ENCODE results near the gene LPP. TPM values are rescaled to one million over a fixed set of nuclear protein-coding genes. Genes with fewer than 3 reads are reported as not detected.
A peak's percentile ranks its signal among the peaks of the same experiment; 100 is the strongest.

The LPP gene
- total and polyA plus RNA-seq, 2 donors (not counting 1 experiment from before 2014, with no cell fraction given) = 7.6 to 81.7 TPM

GRCh38 chr3:188179006-188179966, 25.3 kb downstream of the LPP start:
- ATAC-seq (ENCODE audit: low read depth) = no peak
- POLR2A ChIA-PET = no interaction called here
- CTCF ChIA-PET = interaction anchor here (0.6 kb wide), 1 partner anchor 257 kb away, joined by 3 read pairs; no protein-coding TSS in a partner anchor
- TF ChIP-seq EZH2 (IDR thresholded peaks at IDR 0.05; ENCODE audit: borderline replicate concordance, insufficient read depth, low read depth, low read length, poor library complexity, severe bottlenecking) = no peak
- TF ChIP-seq CTCF (IDR thresholded peaks at IDR 0.05) = no peak
- Histone ChIP-seq H3K4me1 (ENCODE audit: control insufficient read depth in 2 of 2, insufficient read depth in 2 of 2, low read length in 2 of 2) (peaks cover 27 to 29% of the 10 kb centered on the region in 2 donors), H3K4me3 (ENCODE audit: control extremely low read depth in 1 of 5, extremely low read depth in 1 of 5, insufficient read depth in 1 of 5, low read depth in 2 of 5, low read length in 4 of 5) (no peak overlapping the region), H3K27me3 (replicated peaks in 1 of 4; ENCODE audit: control extremely low read depth in 1 of 4, control insufficient read depth in 3 of 4, insufficient read depth in 4 of 4, low read length in 3 of 4) (no peaks in the 10 kb centered on the region), H3K27ac (ENCODE audit: low read length in 2 of 2) (peak overlapping the region in 1 of 2 donors; percentile 54), H3K9ac (ENCODE audit: low read length) (no peak overlapping the region), H3K36me3 (replicated peaks in 1 of 2; ENCODE audit: control extremely low read depth in 1 of 2, control insufficient read depth in 1 of 2, extremely low read depth in 1 of 2, insufficient read depth in 2 of 2, low read length in 1 of 2) (peaks cover 0 to 16% of the 10 kb centered on the region in 2 experiments), H3K79me2 (ENCODE audit: control insufficient read depth, insufficient read depth, low read length) (peaks cover 87% of the 10 kb centered on the region), H2AFZ (ENCODE audit: insufficient read depth, low read depth, low read length, poor library complexity, severe bottlenecking) (peak overlapping the region; percentile 52), H3K9me3 (ENCODE audit: control extremely low read depth in 1 of 3, control insufficient read depth in 2 of 3, insufficient read depth in 1 of 3, low read length in 2 of 3) (no peaks in the 10 kb centered on the region), H3K4me2 (replicated peaks; ENCODE audit: low read depth, low read length, poor library complexity, severe bottlenecking) (peak overlapping the region; percentile 48), H4K20me1 (ENCODE audit: control insufficient read depth, insufficient read depth, low read length, poor library complexity, severe bottlenecking) (peaks cover 11% of the 10 kb centered on the region)
- intact Hi-C loops (cut with micrococcal nuclease) = no loop called here
- WGBS (ENCODE audit: insufficient coverage) = 67% methylated on average over 13 of the region's 16 CpGs
- Mint-ChIP-seq H3K4me3 (no peak overlapping the region), H3K9me3 (ENCODE audit: insufficient read depth) (no peaks in the 10 kb centered on the region), H3K4me1 (peaks cover 34% of the 10 kb centered on the region), H3K27ac (no peak overlapping the region), H3K27me3 (no peaks in the 10 kb centered on the region)
- peak; percentile 22 for DNase-seq

- over 99% methylated on average over 7 of the region's 7 CpGs for WGBS (ENCODE audit: insufficient coverage)
- ATAC-seq (ENCODE audit: low read depth) = no peak
- H3K4me3 Mint-ChIP-seq = no peak overlapping the region
- intact Hi-C loops (cut with micrococcal nuclease) = loop anchor here (10.0 kb wide), 1 partner anchor 435 kb away; the partner anchor contains the start of gene BCL6
- no peaks in the 10 kb centered on the region for H3K9me3 Mint-ChIP-seq (ENCODE audit: insufficient read depth)
- Histone ChIP-seq H3K9me3 (ENCODE audit: control extremely low read depth in 1 of 3, control insufficient read depth in 2 of 3, insufficient read depth in 1 of 3, low read length in 2 of 3) (no peaks in the 10 kb centered on the region), H3K9ac (ENCODE audit: low read length) (no peak overlapping the region), H4K20me1 (ENCODE audit: control insufficient read depth, insufficient read depth, low read length, poor library complexity, severe bottlenecking) (peaks cover 7% of the 10 kb centered on the region), H3K4me1 (ENCODE audit: control insufficient read depth in 2 of 2, insufficient read depth in 2 of 2, low read length in 2 of 2) (peaks cover 19 to 21% of the 10 kb centered on the region in 2 donors), H2AFZ (ENCODE audit: insufficient read depth, low read depth, low read length, poor library complexity, severe bottlenecking) (no peak overlapping the region), H3K27me3 (replicated peaks in 1 of 4; ENCODE audit: control extremely low read depth in 1 of 4, control insufficient read depth in 3 of 4, insufficient read depth in 4 of 4, low read length in 3 of 4) (no peaks in the 10 kb centered on the region), H3K4me2 (replicated peaks; ENCODE audit: low read depth, low read length, poor library complexity, severe bottlenecking) (no peak overlapping the region), H3K27ac (ENCODE audit: low read length in 2 of 2) (no peak overlapping the region), H3K4me3 (ENCODE audit: control extremely low read depth in 1 of 5, extremely low read depth in 1 of 5, insufficient read depth in 1 of 5, low read depth in 2 of 5, low read length in 4 of 5) (no peak overlapping the region), H3K36me3 (replicated peaks in 1 of 2; ENCODE audit: control extremely low read depth in 1 of 2, control insufficient read depth in 1 of 2, extremely low read depth in 1 of 2, insufficient read depth in 2 of 2, low read length in 1 of 2) (peaks cover 0 to 16% of the 10 kb centered on the region in 2 experiments), H3K79me2 (ENCODE audit: control insufficient read depth, insufficient read depth, low read length) (peaks cover 82% of the 10 kb centered on the region)
- no peak for DNase-seq
- no peak for TF ChIP-seq CTCF (IDR thresholded peaks at IDR 0.05)
- TF ChIP-seq EZH2 (IDR thresholded peaks at IDR 0.05; ENCODE audit: borderline replicate concordance, insufficient read depth, low read depth, low read length, poor library complexity, severe bottlenecking) = no peak
- ChIA-PET CTCF (interaction anchor here (0.6 kb wide), 1 partner anchor 258 kb away, joined by 3 read pairs; no protein-coding TSS in a partner anchor), POLR2A (no interaction called here)
- H3K27me3 Mint-ChIP-seq = no peaks in the 10 kb centered on the region
- H3K27ac Mint-ChIP-seq = no peak overlapping the region
- H3K4me1 Mint-ChIP-seq = peaks cover 33% of the 10 kb centered on the region
Observed at GRCh38 chr3:188180114-188180513, 26.2 kb downstream of the LPP start.
